Measurements from ENCODE around the gene XPC. TPM values are rescaled to one million over a fixed set of nuclear protein-coding genes. Genes with fewer than 3 reads are reported as not detected.

XPC gene
- total and polyA plus RNA-seq, 2 donors (not counting 3 experiments of a cell fraction or from before 2014, with no cell fraction given) = 11.9 to 36.8 TPM

- BruUV-seq (replicated peaks) = no TSS peak
- no peak for FAIRE-seq
- Histone ChIP-seq H3K79me2 (ENCODE audit: control insufficient read depth, insufficient read depth, low read length) (no peaks in the 10 kb centered on the region), H3K27ac (ENCODE audit: insufficient read depth, low read depth, low read length) (no peak overlapping the region), H4K20me1 (replicated peaks; ENCODE audit: control insufficient read depth, extremely low read depth, insufficient read depth, low read length) (no peaks in the 10 kb centered on the region), H3K9me3 (replicated peaks; ENCODE audit: control insufficient read depth, insufficient read depth, low read length) (peaks cover 3% of the 10 kb centered on the region), H3K27me3 (ENCODE audit: control insufficient read depth in 2 of 2, insufficient read depth in 2 of 2, low read length in 2 of 2) (no peaks in the 10 kb centered on the region), H3K9ac (replicated peaks; ENCODE audit: extremely low read depth, insufficient read depth, low read length) (no peak overlapping the region), H2AFZ (ENCODE audit: low read depth, low read length) (no peak overlapping the region), H3K4me2 (ENCODE audit: insufficient read depth, low read length) (no peak overlapping the region), H3K4me1 (ENCODE audit: control insufficient read depth, extremely low read depth, insufficient read depth, low read length) (peaks cover 2% of the 10 kb centered on the region), H3K9me1 (replicated peaks; ENCODE audit: control insufficient read depth, extremely low read depth, insufficient read depth, low read length) (no peaks in the 10 kb centered on the region), H3K4me3 (replicated peaks in 1 of 3; ENCODE audit: insufficient read depth in 1 of 3, low read depth in 1 of 3, low read length in 3 of 3) (no peak overlapping the region), H3K36me3 (ENCODE audit: control insufficient read depth in 2 of 2, extremely low read depth in 1 of 2, insufficient read depth in 2 of 2, low read length in 2 of 2) (peaks cover 31 to 34% of the 10 kb centered on the region in 2 experiments)
- no peak for DNase-seq (ENCODE audit: low read depth, low spot score)
- dilution Hi-C loops (cut with MboI; ENCODE audit: extremely low pct_ligation_motif_present, low sequenced_read_pairs) (no loop called here), intact Hi-C loops (cut with micrococcal nuclease) (no loop called here)
- TF ChIP-seq MYC (IDR thresholded peaks at IDR 0.05; ENCODE audit: low read depth, low read length) (no peak), EZH2 (IDR thresholded peaks at IDR 0.05; ENCODE audit: borderline replicate concordance, low read depth, low read length, severe bottlenecking) (no peak), FOS (IDR thresholded peaks at IDR 0.05; ENCODE audit: borderline replicate concordance, insufficient read depth, low read length) (no peak), JUN (IDR thresholded peaks at IDR 0.05; ENCODE audit: borderline replicate concordance, insufficient read depth, insufficient read length, low read depth) (no peak), POLR2AphosphoS5 (IDR thresholded peaks at IDR 0.05; ENCODE audit: insufficient read depth, low read depth, low read length) (no peak), MAX (IDR thresholded peaks at IDR 0.05; ENCODE audit: insufficient read depth, insufficient read length) (no peak), GATA2 (IDR thresholded peaks at IDR 0.05; ENCODE audit: insufficient read depth, insufficient read length, low read depth, low read length) (no peak), POLR2A (IDR thresholded peaks at IDR 0.05; ENCODE audit: low read depth, low read length) (no peak)
- TF ChIP-seq, protein P1, sequence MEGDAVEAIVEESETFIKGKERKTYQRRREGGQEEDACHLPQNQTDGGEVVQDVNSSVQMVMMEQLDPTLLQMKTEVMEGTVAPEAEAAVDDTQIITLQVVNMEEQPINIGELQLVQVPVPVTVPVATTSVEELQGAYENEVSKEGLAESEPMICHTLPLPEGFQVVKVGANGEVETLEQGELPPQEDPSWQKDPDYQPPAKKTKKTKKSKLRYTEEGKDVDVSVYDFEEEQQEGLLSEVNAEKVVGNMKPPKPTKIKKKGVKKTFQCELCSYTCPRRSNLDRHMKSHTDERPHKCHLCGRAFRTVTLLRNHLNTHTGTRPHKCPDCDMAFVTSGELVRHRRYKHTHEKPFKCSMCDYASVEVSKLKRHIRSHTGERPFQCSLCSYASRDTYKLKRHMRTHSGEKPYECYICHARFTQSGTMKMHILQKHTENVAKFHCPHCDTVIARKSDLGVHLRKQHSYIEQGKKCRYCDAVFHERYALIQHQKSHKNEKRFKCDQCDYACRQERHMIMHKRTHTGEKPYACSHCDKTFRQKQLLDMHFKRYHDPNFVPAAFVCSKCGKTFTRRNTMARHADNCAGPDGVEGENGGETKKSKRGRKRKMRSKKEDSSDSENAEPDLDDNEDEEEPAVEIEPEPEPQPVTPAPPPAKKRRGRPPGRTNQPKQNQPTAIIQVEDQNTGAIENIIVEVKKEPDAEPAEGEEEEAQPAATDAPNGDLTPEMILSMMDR (IDR thresholded peaks at IDR 0.05; ENCODE audit: extremely low read depth in 1 of 2, insufficient read depth in 1 of 2, low read depth in 1 of 2, low read length in 2 of 2) = no peak
- ChIA-PET POLR2A (no interaction called here), CTCF (interaction anchor here (1.3 kb wide), 1 partner anchor 260 kb away, joined by 3 read pairs; no protein-coding TSS in a partner anchor)
Observed at GRCh38 chr3:14156843-14157561, 21.4 kb downstream of the XPC start.

Data from endothelial cell of umbilical vein (primary cell).